ENCODE measurements around the gene SEMA3A.

- TF ChIP-seq SMC3 (conservative IDR thresholded peaks at IDR 0.05; ENCODE audit: poor library complexity), result no peak
- TF ChIP-seq, protein P1, sequence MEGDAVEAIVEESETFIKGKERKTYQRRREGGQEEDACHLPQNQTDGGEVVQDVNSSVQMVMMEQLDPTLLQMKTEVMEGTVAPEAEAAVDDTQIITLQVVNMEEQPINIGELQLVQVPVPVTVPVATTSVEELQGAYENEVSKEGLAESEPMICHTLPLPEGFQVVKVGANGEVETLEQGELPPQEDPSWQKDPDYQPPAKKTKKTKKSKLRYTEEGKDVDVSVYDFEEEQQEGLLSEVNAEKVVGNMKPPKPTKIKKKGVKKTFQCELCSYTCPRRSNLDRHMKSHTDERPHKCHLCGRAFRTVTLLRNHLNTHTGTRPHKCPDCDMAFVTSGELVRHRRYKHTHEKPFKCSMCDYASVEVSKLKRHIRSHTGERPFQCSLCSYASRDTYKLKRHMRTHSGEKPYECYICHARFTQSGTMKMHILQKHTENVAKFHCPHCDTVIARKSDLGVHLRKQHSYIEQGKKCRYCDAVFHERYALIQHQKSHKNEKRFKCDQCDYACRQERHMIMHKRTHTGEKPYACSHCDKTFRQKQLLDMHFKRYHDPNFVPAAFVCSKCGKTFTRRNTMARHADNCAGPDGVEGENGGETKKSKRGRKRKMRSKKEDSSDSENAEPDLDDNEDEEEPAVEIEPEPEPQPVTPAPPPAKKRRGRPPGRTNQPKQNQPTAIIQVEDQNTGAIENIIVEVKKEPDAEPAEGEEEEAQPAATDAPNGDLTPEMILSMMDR (IDR thresholded peaks at IDR 0.05; ENCODE audit: poor library complexity, severe bottlenecking), result no peak
- TF ChIP-seq EZH2 (IDR thresholded peaks at IDR 0.05; ENCODE audit: borderline replicate concordance, insufficient read depth, low read length, poor library complexity, severe bottlenecking), result no peak
- TF ChIP-seq TAF1 (IDR thresholded peaks at IDR 0.05; ENCODE audit: low read depth), result no peak
- no peak for TF ChIP-seq EP300 (conservative IDR thresholded peaks at IDR 0.05; ENCODE audit: poor library complexity, severe bottlenecking)
These were observed 89.0 kb downstream of the SEMA3A start for GRCh38 chr7:84105586-84105985.

All from neural cell (in vitro differentiated cells).